ENCODE results near the gene ADCY5.
A peak's percentile ranks its signal among the peaks of the same experiment; 100 is the strongest.

The ADCY5 gene

DNA sequence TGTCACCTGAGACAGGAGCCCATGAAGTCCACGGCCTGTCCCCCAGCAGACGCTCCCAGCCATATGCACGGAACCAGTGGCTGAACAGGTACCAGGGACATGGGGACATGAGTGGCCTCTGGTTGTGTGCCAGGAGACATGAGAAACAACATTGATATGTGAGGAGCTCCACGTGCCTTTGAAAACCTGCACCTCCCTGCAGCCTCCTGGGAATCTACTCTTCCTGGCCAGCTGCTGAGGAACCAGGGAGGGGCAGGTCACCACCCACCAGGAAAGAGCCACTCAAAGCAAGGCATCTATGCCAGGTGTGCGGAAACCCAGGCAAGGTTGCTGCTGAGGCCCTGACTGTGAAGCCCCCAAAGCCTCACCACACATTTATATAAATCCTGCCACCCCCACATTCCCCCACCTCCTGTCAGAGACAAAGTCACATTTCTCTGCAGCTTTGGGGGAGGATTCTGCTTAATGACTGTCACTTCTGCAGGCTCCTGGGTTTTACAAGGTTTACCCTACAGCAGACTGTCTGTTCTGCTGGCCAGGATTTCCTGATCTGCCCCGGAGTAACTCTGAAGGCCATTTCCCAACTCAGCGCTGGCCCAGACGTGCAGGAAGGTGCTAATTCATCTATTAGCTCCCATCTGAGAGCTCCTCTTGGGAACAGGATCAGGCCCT is 110.8 kb downstream of the ADCY5 start:
- DNase-seq: no peak

DNA sequence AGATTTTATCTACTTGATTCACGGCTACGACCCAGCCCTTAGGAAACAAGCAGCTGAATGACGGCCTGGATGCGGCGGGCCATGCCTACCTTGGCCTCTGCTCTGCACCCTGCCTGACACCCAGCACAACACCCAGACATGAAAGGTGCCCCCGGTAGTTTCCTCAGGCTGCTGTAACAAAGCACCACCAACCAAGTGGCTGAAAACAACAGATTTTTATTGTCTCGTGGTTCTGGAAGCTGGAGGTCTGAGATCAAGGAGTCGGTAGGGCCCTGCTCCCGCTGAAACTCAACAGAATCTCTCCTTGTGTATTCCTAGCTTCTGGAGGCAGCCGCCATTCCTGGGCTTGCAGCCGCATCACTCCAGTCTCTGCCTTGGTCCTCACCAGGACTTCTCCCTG is 111.7 kb downstream of the ADCY5 start:
- DNase-seq: no peak

DNA sequence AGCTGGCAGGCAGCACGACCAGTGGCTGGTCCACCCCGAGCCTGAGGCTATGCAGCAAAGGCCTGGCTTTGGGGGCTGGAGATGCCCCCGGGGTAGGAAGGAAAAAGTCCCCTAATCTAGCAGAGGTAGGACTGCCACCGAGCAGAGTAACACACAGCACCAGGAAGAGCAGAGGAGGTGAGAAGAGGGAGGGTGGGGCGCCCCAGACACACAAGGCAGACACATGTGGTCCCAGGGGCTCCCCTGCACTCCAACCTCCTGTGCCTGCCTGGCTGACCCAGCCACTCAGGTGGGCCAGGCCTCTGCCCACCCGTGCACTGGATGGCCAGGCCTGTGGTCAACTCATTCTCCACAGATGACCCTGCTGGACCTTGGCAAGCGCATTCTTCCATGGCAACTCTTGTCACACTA is 112.4 kb downstream of the ADCY5 start:
- DNase-seq: no peak

DNA sequence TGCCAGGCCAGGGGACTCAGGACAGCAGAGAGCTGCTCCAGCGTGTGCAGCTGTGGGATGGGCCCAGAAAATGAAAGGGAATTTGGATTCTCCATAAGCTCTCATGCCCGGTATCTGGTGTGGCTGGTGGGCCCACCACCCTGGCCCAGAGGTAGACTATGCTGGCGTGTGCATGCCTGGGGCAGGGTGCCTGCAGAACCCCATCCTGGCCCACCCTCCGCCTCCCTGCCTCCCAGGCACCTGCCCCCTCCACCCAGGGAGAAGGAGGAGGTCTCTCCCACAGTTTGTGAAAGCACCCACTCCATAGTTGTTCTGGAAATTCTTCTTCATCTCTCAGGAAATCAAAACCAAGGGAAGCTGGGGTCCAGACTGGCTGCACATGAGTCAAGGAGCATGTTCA is 112.9 kb downstream of the ADCY5 start:
- DNase-seq: no peak

DNA sequence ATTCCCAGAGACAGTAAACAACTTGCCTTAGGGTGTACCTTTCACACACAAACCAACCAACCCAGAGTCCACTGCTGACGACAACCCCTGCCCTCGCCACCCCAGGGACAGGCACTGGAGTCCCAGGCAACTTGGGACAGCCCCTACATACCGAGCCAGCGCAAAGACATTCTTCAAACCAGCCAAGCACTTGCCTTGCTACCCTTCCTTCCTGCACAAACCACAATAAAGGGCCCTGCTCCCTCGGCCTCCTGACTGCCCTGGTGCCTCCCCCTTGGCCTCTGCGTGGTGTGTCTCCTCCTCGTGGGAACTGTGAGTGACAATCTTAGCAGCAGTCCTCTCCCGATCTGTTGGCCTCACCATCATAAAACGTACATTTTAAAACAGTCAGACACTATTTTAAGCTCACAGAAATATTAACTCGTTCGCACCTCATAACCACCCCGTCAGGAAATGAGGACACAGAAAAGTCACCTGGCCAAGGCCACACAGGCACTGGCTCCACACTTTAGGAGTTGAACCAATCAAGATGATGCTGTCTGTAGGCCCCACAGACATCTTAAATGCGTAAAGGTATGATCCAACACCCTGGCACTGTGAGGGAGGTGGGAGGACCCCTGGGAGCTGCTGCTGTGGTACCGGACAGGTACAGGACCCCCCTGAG is 113.8 kb downstream of the ADCY5 start:
- DNase-seq: no peak

DNA sequence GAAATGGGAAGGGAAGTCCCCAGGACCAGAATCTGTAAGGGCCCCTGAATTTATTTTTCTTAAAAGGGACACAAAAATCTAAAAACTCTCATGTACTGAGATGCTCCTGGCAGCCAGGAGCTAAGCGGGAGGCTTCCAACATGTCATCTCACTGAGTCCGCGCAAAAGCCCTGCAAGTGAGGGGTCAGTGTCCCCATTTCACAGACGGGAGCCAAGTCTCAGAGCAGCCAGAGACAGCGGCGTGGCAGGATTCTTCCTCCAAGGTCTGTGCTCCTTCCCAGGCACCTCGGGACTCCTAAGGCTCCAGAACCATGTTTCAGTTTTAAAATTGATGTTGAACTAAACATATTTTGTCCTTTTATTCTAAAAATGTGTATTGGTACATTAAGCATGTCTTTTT is 114.8 kb downstream of the ADCY5 start:
- DNase-seq: no peak

DNA sequence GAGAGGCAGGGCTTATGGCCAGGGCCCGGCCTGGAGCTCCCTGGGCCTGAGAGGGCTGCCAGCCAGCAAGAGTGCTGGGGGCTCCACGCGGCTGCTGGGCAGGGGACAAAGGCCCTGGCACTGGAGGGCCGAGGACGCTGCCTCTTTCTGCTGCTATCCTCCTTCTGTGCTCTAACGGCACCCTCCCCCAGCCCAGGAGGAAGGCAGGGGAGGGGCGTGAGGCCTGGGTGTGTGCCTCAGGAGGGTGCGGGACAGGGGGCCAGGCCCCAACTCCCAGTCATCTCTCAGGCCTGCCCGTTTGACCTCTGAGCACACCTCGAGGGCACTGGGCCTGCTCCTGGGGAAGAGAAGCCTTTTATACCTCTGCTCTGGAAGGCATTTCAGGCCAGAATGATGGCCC is 115.5 kb downstream of the ADCY5 start:
- no peak for DNase-seq

DNA sequence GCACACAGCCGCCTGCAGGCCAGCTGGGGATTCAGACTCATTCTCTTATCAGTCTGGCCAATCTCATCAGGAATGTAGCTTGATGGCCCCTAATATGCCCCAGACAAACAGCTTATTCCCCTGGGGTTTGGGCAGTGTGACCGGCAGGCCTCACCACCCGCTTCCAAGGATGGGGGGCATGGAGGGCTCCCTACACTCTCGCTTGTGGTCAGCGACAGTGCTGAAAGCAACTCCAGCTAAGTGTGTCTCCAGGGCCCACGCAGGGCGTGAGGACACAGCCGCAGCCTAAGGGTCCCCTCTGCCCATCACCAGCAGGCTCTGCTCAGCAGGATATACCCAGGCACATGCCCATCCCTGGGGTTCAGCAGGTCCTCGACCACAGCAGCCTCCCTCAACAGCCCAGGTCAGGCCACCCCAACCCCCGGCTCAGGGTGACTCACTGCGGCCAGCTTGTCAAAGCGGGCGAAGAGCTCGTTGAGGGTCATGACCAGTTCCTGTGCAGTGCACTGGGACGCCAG is 116.7 kb downstream of the ADCY5 start:
- no peak for DNase-seq

DNA sequence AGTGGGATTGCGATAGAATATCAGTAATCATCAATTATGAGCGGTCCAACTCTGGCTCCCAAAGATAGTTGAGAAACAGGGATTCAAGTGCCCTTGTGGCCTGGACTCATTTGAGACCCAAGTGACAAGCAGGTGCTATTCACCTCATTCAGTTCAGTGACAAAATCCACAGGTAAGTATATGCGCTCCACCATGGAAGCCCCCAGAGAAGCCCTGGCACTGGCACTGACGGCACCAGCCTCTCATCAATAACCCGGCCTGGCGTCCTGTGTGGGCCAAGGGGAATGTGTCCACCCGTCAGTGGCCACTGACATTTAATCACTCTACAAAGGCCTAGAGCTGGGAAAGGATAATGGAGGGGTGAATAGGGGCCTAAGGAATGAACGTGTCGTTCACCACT is 117.2 kb downstream of the ADCY5 start:
- no peak for DNase-seq

DNA sequence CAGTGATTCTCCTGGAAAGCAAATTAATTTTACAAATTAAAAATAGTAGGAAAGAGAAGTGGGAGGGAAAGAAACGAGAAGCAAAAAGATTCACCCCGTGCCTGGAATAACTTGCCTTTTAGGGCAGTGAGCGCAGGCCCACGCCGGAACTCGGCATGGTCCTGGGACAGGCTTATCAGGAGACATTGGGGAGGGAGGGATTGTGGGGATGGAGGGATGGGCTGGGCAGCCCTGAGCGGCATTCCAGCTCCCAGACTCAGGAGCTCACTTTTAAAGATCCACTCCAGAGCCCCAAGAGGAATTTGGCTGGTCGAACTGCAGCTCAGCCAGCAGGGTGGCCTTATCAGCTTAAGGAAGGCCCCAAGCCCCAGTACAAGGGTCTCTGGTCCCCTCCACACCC is 117.9 kb downstream of the ADCY5 start:
- DNase-seq: no peak

DNA sequence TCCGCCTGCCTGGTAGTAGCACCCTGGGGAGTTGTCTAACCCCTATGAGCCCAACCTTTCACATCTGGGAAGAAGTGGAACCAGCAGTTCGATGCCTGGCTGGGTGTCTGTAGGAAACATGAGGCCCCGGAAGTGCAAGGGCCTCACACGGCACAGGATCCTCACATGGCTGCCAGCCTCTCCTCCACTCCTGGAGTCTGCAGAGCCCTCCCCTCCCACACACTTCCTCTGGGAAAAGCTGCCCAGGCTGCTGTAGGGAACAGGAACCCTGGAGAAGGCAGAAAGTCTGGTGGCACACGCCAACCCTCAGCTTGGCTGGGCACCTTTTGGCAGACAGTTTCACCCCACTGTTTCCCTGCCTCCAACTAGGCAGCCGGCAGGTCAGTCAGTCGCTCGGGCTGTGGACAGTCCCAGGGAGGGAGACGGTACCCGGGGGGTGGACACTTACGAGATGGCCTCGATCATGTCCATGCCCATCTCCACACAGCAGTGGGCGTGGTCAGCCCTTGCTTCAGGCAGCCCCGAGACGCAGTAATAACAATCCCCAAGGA is 118.4 kb downstream of the ADCY5 start:
- DNase-seq: no peak

DNA sequence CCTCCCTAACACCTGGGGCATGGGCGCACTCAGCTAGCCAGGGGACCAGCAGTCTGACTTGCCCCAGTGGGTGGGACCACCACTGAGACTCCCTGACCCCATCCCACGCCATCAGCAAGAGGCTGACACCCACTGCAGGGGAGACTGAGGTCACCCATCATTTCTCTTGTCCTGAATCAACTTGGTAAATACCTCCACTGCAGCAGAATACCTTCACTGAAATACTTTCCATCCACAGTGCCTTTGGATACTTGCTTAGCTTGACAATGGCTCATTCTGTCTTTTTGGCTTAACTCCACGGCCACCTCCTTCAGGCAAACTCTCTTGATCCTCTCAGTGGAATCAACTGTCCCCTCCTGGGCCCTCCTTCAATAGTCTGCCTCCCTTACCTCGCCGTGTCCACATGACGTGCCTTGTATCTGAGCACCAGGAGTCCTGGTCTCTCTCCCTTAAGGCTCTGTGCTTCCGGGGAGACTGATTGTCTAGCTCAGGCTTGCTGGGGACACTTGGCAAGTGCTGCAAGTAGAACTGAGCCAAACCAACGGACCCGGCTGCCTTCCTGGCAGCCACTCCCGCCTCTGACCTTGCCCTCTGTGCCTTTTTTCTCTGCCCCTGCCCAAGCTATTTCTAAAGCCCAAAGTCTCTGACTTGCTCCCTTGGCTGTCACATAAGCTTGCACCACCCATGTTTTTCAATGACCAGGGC is 119.1 kb downstream of the ADCY5 start:
- no peak for DNase-seq

DNA sequence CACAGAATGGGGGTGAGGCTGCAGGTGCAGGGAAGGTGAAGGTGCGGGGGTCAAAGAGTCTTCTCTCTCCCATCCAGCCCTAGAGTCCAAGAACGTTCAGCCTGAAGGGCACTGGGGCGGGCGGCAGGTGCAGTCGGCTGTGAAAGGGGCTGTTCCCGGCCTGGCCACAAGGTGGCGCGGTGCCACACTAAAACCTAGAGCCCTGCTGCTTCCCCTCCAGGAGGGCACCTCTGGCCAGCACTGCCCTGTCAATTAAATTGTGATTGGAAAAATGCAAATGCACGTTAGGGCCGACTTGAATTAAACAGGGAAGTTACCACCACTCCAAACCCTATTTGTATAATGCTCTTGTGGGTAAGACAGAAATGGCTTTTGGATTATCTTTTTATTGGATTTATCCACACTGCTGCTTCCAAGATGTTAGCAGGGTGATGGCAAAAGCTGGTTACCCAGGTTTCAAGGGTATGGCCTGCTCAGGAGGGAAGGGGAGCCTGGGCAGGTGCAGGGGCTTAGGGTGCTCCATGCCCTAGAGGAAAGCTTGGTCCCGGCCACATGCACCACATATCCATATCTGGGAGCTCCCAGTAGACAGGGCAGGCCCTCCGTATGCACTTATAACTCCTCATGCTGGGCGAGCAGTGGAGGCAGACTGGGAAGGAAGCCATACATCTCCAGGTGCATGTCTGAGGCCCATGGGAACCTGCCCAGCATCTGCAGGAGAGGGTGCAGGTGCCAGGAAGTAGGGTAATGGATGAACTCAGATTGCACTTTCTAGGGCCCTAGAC is 119.8 kb downstream of the ADCY5 start:
- DNase-seq: peak; percentile 46

DNA sequence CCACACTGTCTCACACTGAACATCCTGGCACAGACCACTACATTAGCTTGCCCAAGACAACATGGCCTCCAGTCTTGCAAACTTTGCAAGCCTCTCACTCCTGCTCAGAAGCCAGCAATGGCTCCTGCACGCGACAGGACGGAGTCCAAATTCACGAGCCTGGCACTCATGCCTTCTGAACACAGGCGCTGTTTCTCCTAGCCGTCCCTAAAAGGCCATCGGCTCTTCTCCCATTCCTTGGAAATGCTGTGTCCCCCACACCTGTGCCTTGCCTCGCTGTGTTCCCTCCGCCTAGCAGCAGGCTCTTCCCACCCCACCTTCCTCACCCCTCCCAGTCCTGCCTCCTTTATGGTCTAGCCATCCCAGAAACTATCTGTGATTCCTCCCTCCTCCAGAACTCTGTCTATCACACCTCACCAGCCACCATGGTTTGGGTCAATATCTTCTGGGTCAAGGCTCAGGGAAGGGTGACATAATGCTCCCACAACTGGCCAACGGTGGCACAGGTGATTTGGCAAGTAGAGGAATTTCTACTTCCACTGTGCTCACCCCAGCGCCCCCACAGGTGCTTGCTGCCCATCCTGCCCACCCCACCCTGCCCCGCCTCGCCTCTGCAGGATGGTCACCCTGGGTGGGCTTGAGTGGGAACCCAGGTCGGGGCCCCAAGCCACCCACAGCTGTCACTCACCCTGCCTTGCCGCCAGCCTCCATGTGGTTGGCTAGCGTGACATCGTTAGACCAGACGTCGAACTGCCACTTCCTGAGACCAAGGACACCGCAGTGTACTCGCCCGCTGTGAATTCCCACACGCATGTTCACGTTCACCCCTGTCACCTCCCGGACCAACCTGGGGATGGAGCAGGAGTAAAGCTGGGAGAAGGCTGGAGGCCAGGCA is 120.7 kb downstream of the ADCY5 start:
- no peak for DNase-seq

DNA sequence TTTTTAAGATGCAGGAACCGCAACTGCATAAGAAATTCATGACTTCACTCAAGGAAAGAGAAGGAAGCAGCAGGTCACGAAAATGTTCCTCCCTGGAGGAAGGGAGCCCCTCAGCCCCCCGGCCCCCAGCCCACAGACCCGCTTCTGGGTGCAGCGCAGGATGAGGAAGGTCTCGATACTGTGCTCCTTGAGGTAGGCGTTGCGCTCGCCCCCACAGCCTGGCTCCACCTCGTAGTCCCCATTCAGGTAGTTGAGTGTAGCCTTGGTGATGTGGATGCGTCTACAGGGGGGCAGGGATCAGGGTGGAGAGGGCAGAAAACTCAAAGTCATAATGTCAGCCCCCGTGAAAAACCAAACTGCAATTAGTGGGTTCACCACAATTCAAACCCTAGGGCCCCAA is 121.4 kb downstream of the ADCY5 start:
- DNase-seq: no peak

DNA sequence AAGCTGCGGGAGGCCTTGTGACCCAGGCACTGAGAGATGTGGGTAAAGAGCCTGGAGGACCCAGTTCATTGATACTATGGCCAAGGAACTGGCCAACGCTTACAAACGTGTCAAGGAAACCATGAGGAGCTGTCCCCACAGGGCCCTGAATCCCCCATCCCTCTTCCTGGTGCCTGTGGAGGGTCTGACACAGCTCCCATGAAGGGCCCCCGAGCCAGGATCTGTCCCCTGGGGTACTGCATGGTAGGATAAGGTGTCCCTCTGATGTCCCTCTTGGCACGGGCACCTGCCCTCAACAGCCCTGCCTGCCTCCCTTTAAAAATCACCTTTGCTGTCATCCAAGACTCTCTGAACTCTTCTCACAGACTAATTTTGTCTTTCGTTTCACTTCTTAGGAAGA is 122.4 kb downstream of the ADCY5 start:
- DNase-seq: no peak

DNA sequence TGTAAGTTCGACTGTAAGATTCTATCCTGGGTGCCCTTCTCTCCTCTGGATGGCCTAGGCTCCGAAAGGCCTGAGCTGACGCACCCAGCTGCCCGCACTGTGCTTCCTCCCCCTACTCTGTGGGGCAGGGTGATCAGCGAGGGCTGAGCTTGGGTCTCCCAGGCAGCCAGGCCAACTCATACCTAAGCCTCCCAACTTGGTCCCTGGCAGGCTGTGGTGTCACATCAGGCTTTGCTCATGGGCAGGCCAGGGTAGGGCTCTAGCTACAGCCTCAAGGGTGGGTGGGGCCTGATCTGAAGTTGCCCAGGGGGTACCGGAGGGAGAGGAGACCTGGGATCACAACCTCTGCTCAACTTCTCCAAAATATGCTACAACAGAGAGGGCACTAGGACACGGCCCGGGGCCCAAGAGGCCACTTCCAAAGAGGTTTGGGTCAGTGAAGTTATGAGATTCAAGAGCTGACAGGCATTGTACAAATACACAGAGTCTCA is 123.1 kb downstream of the ADCY5 start:
- DNase-seq: no peak

DNA sequence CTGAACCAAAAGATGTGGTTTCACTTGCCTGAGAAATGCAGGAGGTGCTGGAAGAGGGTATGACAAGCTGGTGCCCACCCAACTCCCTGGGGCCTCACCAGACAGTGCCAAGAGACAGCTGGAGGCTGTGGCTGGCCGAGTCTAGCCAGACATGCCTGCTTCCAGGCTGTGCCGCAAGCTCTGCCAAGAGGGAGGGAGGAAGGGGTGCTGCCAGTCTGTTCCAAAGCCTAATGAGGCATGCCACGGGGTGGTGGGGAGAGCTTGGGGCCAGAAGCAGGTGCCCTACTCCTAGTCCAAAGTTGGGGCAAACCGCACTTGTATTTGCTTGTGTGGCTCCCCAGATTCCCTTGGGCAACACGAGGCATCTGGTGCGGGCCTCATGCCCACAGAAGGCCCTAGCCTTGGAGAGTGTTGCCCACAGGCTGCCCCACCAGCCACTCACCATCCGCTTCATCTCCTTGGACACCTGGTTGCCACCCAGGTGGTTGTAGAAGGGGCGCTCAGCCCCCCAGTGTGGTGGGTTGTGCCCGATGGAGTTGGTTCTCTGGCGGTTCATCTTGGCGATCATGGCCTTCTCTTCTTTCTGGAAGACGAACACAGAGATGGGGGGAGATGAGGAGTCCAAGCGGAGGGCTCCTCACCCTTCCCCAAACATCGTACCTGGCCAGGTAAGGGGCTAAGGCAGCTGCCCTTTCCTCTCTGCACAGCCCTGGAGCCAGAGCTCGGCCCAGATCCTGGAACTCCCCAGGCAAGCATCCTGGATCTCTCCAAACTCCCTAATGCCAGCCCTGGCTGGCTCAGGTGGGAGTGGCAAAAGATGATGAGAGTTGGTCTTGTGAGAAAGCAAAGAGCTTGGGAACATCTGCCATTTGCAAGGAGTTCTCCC is 123.8 kb downstream of the ADCY5 start:
- no peak for DNase-seq

DNA sequence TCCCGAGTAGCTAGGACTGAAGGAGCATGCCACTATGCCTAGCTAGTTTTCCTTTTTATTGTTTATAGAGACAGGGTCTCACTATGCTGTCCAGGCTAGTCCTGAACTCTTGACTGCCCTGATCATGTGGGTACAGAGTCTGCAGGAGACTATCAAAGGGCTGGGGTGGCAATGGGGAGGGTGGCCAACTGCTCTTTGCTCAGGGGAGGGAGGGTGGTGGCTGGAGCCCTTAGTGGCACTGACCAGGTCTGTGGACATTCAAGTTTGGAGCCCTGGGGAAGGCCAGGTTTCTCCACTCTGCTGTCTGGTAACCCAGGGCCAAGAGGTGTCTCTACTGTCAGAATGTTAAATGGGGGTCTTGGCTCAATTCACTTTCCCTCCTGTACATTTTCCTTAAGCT is 125.1 kb downstream of the ADCY5 start:
- no peak for DNase-seq

DNA sequence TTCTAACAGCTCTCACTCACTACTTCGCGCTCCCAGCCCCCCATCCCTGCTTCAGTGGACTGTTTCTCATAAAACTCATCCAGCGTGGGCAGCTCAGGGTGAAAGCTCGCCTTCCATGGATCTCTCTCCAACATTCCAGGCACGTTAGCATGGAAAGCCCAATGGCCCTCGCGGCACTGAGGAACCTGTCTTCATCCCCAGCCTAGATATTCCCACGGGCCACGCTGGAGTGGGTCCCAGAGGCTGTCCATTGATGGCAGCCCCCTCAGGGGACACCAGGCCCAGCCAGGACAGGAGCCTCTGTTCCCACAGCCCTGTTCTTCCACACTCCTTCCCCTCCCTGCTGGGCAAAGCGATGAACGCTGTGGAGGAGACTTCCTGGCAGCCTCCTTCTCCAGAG is 126.0 kb downstream of the ADCY5 start:
- DNase-seq: no peak

DNA sequence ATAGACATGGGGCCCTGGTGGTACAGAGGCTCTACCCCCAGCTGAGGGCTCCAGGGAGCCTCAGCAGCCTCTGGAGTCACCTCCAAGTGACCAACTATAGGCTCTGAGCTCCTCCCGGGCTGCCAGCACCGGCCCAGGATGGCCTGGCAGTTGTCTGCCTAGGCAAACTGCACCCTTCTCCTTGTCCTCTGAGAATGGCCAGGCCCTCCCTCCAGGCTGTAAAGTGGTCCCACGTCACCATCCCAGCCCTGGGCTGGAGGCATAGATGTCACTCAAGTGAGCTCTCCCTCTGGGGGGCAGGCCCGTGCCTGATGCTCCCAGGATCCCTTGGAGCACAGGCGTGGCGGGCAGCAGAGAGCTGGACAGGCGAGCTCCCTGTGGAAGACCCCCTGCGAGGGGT is 127.1 kb downstream of the ADCY5 start:
- no peak for DNase-seq
